Transverse colon (tissue), 4 donors: ENCODE measurements around the gene STRA6. TPM values are rescaled to one million over a fixed set of nuclear protein-coding genes. Genes with fewer than 3 reads are reported as not detected.

Source experiments
- DNase-seq: peaks from one replicate; pipeline ENCODE4 v3.0.0-alpha.2; 2019
- H3K27ac ChIP-seq, 4 donors: fragments of 200-600 bp; sonication (generic); 2 replicates each; pipeline ENCODE4 v1.5.1; 2016 to 2018; ENCODE audit warnings: inconsistent platforms in 4 of 4
- H3K27me3 ChIP-seq: fragments of 200-600 bp; sonication (generic); 2 replicates; pipeline ENCODE4 v1.5.1; 2017; ENCODE audit warnings: inconsistent platforms
- H3K36me3 ChIP-seq, 4 donors: fragments of 200-600 bp; sonication (generic); 2 replicates each; pipeline ENCODE4 v1.5.1; 2017 to 2019; ENCODE audit warnings: inconsistent platforms in 4 of 4
- H3K4me1 ChIP-seq, 4 donors: fragments of 200-600 bp; sonication (generic); 2 replicates each; pipeline ENCODE4 v1.5.1; 2017 to 2020; ENCODE audit warnings: inconsistent platforms in 4 of 4
- H3K4me3 ChIP-seq, 4 donors: fragments of 200-600 bp; sonication (generic); 1 replicate in 1 of 4; 2 replicates in 3 of 4; pipeline versions ENCODE4 v1.5.1 to v1.6.1; 2017 to 2019; ENCODE audit warnings: inconsistent platforms in 4 of 4
- H3K9me3 ChIP-seq, 2 donors: fragments of 200-600 bp; sonication (generic); 2 replicates each; pipeline ENCODE4 v1.5.1; 2017 to 2019; ENCODE audit warnings: inconsistent platforms in 2 of 2
- EP300 ChIP-seq: sonication (generic); formaldehyde crosslinking; IDR thresholded peaks from one replicate; pipeline ENCODE4 v1.6.1; 2017; ENCODE audit warnings: antibody characterized with exemption, low read depth
- POLR2A ChIP-seq: fragments of 450-650 bp; IDR thresholded peaks from one replicate; pipeline ENCODE4 v1.6.1; 2016; ENCODE audit warnings: antibody characterized with exemption, mild to moderate bottlenecking, moderate library complexity
- POLR2AphosphoS5 ChIP-seq, 3 donors: sonication (generic); formaldehyde crosslinking; IDR thresholded peaks; one replicate each; pipeline ENCODE4 v1.6.1; 2016; ENCODE audit warnings: antibody characterized with exemption in 3 of 3
- WGBS, 2 donors: methylation state at CpG; one replicate each; pipeline ENCODE4 v1.1.5; 2018; ENCODE audit warnings: low coverage in 1 of 2; 5-methylcytosine and 5-hydroxymethylcytosine counted together
- in situ Hi-C, 4 donors: fragments of 200-750 bp; cut with MboI; loops; one replicate each; pipeline versions ENCODE4 v1.15.0 to v1.15.1; 2017; ENCODE audit warnings: low sequenced_read_pairs in 3 of 4, low pct_ligation_motif_present in 1 of 4, low pct_unique_long_range_greater_than_20kb in 1 of 4
- intact Hi-C: fragments of 100-400 bp; cut with DNase I; formaldehyde crosslinking; loops from one replicate; pipeline ENCODE4 v1.15.1; 2023; ENCODE audit warnings: low total_unique reads
- total RNA-seq, 4 donors: library from RNA; depleted of rRNA; stranded (reverse); fragments of >200 nt; gene quantifications; one replicate each; pipeline ENCODE4 v1.1.0, GENCODE V29; 2016
- TF ChIP-seq, protein P1 (sequence below), 5 experiments: fragments of 200-600 bp in 3 of 5; fragments of 450-650 bp in 2 of 5; sonication (generic) in 3 of 5; IDR thresholded peaks; 1 replicate in 2 of 5; 2 replicates in 3 of 5; pipeline ENCODE4 v1.5.1; 2016 to 2017; ENCODE audit warnings: antibody characterized with exemption in 5 of 5, inconsistent platforms in 3 of 5, mild to moderate bottlenecking in 2 of 5, moderate library complexity in 1 of 5

The STRA6 gene
- total RNA-seq, 4 donors from 2014 or later: not detected

DNA sequence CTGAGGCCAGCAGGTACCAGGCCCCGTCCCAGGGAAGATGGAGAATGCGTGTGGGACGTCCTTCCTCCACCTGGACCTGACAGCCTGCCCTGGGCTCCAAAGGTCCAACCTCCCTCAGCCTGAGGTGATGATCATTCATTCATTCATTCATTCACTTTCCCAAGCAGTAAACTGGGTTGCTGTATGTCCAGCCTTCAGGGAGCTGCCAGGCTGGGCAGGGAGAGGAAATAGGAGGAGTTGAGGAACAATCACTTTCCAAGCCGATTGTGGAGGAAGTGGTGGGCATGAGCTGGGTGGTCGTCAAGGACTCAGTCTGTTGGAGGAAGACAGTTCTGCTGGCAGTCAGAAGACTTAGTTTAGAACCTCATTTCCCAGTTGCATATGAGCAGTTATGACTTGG is 23.3 kb upstream of the STRA6 start:
- WGBS, 2 donors: 72% methylated on average over 5 of the region's 5 CpGs; no CpG with 5 or more reads in 1 of the 2 donors

DNA sequence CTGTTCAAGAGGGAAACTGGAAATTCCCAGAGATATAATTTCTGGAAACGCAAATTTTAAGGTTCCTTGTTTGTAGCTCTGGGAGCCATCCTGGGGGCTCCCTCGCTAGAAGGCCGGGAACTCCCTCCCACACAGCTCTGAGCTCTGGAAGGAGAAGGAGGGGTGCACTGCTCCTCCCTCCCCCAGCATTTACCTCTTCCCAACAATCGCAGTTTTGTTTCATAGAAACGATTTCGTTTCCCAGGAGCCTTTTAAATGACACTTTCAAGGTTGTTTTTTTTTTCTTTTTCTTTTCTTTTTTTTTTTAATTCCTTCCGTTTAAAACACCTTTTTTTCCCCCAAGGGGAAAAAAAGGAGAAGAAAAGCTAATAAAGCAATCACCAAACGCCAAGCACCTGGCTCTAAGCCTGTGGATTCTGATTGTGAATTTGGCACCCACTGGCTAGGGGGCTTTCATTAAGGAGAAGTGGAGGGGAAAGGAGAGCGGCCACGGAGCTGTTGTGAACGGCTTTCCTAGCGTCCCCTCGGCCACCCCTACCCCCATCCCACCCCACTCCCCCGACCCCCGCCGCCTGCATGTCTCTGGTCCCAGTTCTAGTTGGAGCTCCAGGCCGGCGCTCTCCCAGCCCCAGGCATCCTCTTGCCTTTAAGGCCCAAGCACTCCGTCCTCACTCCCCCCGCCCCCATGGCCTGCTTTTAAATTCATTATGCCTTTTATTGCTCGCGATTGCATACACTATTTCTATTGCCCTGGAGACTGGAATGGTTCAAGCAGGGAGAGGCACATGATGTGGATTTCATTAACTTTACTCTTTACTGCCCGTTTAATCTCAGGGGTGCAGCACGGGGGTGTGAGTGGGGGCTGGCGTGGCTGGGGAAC is 19.9 kb upstream of the STRA6 start:
- Histone ChIP-seq H3K36me3 (no peaks in the 10 kb centered on the region), H3K27me3 (peaks cover 4% of the 10 kb centered on the region), H3K4me3 (no peak overlapping the region), H3K27ac (no peak overlapping the region), H3K4me1 (peaks cover 0 to 12% (median 0%) of the 10 kb centered on the region in 4 donors), H3K9me3 (no peaks in the 10 kb centered on the region)
- peak; percentile 63 for DNase-seq
- in situ Hi-C loops: no loop called here
- intact Hi-C loops: no loop called here
- TF ChIP-seq, protein P1, sequence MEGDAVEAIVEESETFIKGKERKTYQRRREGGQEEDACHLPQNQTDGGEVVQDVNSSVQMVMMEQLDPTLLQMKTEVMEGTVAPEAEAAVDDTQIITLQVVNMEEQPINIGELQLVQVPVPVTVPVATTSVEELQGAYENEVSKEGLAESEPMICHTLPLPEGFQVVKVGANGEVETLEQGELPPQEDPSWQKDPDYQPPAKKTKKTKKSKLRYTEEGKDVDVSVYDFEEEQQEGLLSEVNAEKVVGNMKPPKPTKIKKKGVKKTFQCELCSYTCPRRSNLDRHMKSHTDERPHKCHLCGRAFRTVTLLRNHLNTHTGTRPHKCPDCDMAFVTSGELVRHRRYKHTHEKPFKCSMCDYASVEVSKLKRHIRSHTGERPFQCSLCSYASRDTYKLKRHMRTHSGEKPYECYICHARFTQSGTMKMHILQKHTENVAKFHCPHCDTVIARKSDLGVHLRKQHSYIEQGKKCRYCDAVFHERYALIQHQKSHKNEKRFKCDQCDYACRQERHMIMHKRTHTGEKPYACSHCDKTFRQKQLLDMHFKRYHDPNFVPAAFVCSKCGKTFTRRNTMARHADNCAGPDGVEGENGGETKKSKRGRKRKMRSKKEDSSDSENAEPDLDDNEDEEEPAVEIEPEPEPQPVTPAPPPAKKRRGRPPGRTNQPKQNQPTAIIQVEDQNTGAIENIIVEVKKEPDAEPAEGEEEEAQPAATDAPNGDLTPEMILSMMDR (IDR thresholded peaks at IDR 0.05): no peak
- no peak for TF ChIP-seq POLR2A
- no peak for TF ChIP-seq EP300
- no peak for TF ChIP-seq POLR2AphosphoS5 (IDR thresholded peaks at IDR 0.05)
- 20 to 23% methylated on average over 15 to 25 of the region's 25 CpGs for WGBS, 2 donors

More for the DNA sequence above, 23.3 kb upstream of the STRA6 start:
- in situ Hi-C loops (no loop called here), intact Hi-C loops (no loop called here)
- Histone ChIP-seq H3K4me1 (peaks cover 6 to 21% (median 13%) of the 10 kb centered on the region in 4 donors), H3K36me3 (no peaks in the 10 kb centered on the region), H3K27ac (no peak overlapping the region), H3K27me3 (peaks cover 4% of the 10 kb centered on the region), H3K9me3 (no peaks in the 10 kb centered on the region), H3K4me3 (no peak overlapping the region)
- DNase-seq: no peak
- no peak for TF ChIP-seq EP300
- no peak for TF ChIP-seq POLR2A
- TF ChIP-seq, protein P1 (IDR thresholded peaks at IDR 0.05): no peak
- no peak for TF ChIP-seq POLR2AphosphoS5 (IDR thresholded peaks at IDR 0.05)

GRCh38 chr15:74221399-74222239 is 19.0 kb upstream of the STRA6 start:
- in situ Hi-C loops: no loop called here
- 20 to 52% methylated on average over 2 to 12 of the region's 12 CpGs for WGBS, 2 donors

More at GRCh38 chr15:74221399-74222239, 19.0 kb upstream of the STRA6 start:
- DNase-seq: no peak
- Histone ChIP-seq H3K9me3 (no peaks in the 10 kb centered on the region), H3K27ac (no peak overlapping the region), H3K36me3 (no peaks in the 10 kb centered on the region), H3K4me1 (peaks cover 0 to 12% (median 0%) of the 10 kb centered on the region in 4 donors), H3K4me3 (no peak overlapping the region), H3K27me3 (peaks cover 4% of the 10 kb centered on the region)
- intact Hi-C loops: no loop called here
- TF ChIP-seq EP300 (no peak), POLR2A (no peak), POLR2AphosphoS5 (IDR thresholded peaks at IDR 0.05) (no peak)
- TF ChIP-seq, protein P1 (IDR thresholded peaks at IDR 0.05): no peak
